ENCODE data around the gene ITPRID2. TPM values are rescaled to one million over a fixed set of nuclear protein-coding genes. Genes with fewer than 3 reads are reported as not detected.

Gene ITPRID2
- total and polyA plus RNA-seq, 7 donors: 70.9 to 135 (median 87.4) TPM

DNA sequence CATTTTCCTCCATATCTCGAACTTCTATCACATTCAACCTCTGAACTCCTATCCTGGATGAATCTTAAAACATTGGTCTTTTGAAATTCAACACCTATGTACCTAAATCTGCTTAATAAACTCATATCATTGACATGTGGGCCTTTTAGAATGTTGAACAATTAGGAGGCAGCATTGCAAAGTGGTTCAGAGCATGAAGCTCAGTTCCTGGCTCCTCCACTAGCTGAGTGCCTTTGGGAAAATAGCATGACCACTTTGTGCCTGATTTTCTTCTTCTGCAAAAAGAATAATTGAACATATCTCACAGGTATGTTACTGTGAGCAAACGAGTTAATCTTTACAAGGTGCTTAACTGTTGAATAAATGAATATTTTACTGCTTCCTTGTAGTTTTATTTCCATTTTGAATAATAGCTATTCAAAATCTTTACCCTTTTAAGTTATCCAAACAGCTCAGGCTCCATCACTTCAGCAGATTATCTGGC lies 14.3 kb upstream of the ITPRID2 start:
- Histone ChIP-seq H3K9me3 (no peaks in the 10 kb centered on the region), H3K27me3 (no peaks in the 10 kb centered on the region), H3K27ac (no peak overlapping the region), H3K36me3 (no peaks in the 10 kb centered on the region), H3K4me3 (no peak overlapping the region), H3K4me1 (no peaks in the 10 kb centered on the region)
- no peak for TF ChIP-seq EP300 (IDR thresholded peaks at IDR 0.05)
- TF ChIP-seq POLR2AphosphoS5 (IDR thresholded peaks at IDR 0.05): no peak
- TF ChIP-seq POLR2A (IDR thresholded peaks at IDR 0.05): no peak
- TF ChIP-seq, protein P1, sequence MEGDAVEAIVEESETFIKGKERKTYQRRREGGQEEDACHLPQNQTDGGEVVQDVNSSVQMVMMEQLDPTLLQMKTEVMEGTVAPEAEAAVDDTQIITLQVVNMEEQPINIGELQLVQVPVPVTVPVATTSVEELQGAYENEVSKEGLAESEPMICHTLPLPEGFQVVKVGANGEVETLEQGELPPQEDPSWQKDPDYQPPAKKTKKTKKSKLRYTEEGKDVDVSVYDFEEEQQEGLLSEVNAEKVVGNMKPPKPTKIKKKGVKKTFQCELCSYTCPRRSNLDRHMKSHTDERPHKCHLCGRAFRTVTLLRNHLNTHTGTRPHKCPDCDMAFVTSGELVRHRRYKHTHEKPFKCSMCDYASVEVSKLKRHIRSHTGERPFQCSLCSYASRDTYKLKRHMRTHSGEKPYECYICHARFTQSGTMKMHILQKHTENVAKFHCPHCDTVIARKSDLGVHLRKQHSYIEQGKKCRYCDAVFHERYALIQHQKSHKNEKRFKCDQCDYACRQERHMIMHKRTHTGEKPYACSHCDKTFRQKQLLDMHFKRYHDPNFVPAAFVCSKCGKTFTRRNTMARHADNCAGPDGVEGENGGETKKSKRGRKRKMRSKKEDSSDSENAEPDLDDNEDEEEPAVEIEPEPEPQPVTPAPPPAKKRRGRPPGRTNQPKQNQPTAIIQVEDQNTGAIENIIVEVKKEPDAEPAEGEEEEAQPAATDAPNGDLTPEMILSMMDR (IDR thresholded peaks at IDR 0.05): no peak
- intact Hi-C loops (cut with DNase I): no loop called here
- 22 to 64% methylated on average over 2 of the region's 2 CpGs for WGBS, 2 donors
- DNase-seq: no peak

DNA sequence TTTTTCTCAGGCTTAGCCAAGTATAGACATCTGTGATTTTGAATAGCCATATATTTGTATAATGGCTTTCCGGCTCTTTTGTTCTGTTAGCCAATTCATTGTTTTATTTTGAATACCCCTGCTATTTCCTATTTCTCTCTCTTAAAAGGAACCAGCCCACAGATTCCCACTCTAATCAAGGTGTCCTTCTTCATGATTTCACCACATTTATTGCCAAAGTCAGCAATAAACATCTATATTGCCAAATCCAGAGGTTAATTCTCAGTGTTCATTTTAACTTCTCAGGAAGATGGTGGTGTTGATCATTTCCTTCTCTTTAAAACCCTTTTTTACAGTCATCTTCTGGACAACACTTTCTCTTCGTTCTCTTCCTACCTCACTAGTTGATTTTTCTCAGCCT lies 13.1 kb upstream of the ITPRID2 start:
- Histone ChIP-seq H3K4me1 (no peaks in the 10 kb centered on the region), H3K4me3 (no peak overlapping the region), H3K9me3 (no peaks in the 10 kb centered on the region), H3K27me3 (no peaks in the 10 kb centered on the region), H3K27ac (no peak overlapping the region), H3K36me3 (no peaks in the 10 kb centered on the region)
- DNase-seq: no peak
- intact Hi-C loops (cut with DNase I): no loop called here
- no peak for TF ChIP-seq EP300 (IDR thresholded peaks at IDR 0.05)
- TF ChIP-seq POLR2AphosphoS5 (IDR thresholded peaks at IDR 0.05): no peak
- TF ChIP-seq POLR2A (IDR thresholded peaks at IDR 0.05): no peak
- TF ChIP-seq, protein P1 (IDR thresholded peaks at IDR 0.05): no peak
- 36 to 43% methylated on average over 2 of the region's 2 CpGs for WGBS, 2 donors

DNA sequence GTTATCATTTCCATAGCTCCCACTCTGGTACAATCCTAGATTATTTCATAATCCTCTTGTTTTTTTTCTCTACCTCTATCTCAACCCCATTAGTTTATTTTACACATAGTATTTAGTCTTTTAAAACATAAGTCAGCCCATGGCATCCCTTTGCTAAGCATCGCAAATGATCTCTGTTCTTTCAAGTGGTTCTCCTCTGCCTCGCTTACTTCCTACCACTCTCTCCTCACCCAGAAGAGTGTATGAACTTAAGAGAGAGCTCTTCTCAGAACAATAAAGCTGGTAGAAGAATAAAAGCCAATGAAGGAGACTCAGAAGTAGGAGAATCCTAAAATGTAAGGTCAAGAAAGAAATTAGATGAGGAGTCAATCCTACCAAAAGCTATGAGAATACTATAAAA lies 12.2 kb upstream of the ITPRID2 start:
- no peak for DNase-seq
- Histone ChIP-seq H3K27ac (no peak overlapping the region), H3K4me1 (no peaks in the 10 kb centered on the region), H3K9me3 (no peaks in the 10 kb centered on the region), H3K27me3 (no peaks in the 10 kb centered on the region), H3K36me3 (no peaks in the 10 kb centered on the region), H3K4me3 (no peak overlapping the region)
- intact Hi-C loops (cut with DNase I): no loop called here
- 87 to 91% methylated on average over 2 of the region's 2 CpGs for WGBS, 2 donors
- TF ChIP-seq POLR2A (IDR thresholded peaks at IDR 0.05) (no peak), EP300 (IDR thresholded peaks at IDR 0.05) (no peak), POLR2AphosphoS5 (IDR thresholded peaks at IDR 0.05) (no peak)
- TF ChIP-seq, protein P1 (IDR thresholded peaks at IDR 0.05): no peak

GRCh38 chr2:181882246-181883020 lies 9.1 kb upstream of the ITPRID2 start:
- Histone ChIP-seq H3K27ac (no peak overlapping the region), H3K9me3 (no peaks in the 10 kb centered on the region), H3K36me3 (no peaks in the 10 kb centered on the region), H3K4me1 (no peaks in the 10 kb centered on the region), H3K27me3 (no peaks in the 10 kb centered on the region), H3K4me3 (no peak overlapping the region)
- TF ChIP-seq POLR2AphosphoS5 (IDR thresholded peaks at IDR 0.05) (no peak), POLR2A (IDR thresholded peaks at IDR 0.05) (no peak), EP300 (IDR thresholded peaks at IDR 0.05) (no peak)
- TF ChIP-seq, protein P1 (IDR thresholded peaks at IDR 0.05): no peak
- no peak for DNase-seq
- intact Hi-C loops (cut with DNase I): no loop called here
- WGBS, 2 donors: 57 to 77% methylated on average over 4 of the region's 4 CpGs
